Liver (tissue), 9 donors: ENCODE measurements around the gene PPP1R12A. TPM values are rescaled to one million over a fixed set of nuclear protein-coding genes. Genes with fewer than 3 reads are reported as not detected.

ENCODE experiments used
- DNase-seq: peaks from one replicate; pipeline ENCODE4 v3.0.0-alpha.2; 2017; ENCODE audit warnings: low spot score
- H3K27ac ChIP-seq, 2 donors: one replicate each; pipeline ENCODE4 v1.7.0; 2013; ENCODE audit warnings: inconsistent platforms in 2 of 2, low read length in 2 of 2, control low read depth in 1 of 2, low read depth in 1 of 2, mild to moderate bottlenecking in 1 of 2
- H3K27me3 ChIP-seq, 4 donors: one replicate each; pipeline versions ENCODE4 v1.6.1 to v1.7.0; 2013; ENCODE audit warnings: low read length in 3 of 4, inconsistent platforms in 1 of 4, mild to moderate bottlenecking in 1 of 4, moderate library complexity in 1 of 4; ENCODE audit not compliant: control insufficient read depth in 4 of 4, insufficient read depth in 4 of 4
- H3K36me3 ChIP-seq, 4 donors: one replicate each; pipeline versions ENCODE4 v1.6.1 to v1.7.0; 2013; ENCODE audit warnings: low read length in 3 of 4, mild to moderate bottlenecking in 3 of 4, low read depth in 1 of 4, moderate library complexity in 1 of 4; ENCODE audit not compliant: control insufficient read depth in 4 of 4, insufficient read depth in 3 of 4
- H3K4me1 ChIP-seq, 4 donors: one replicate each; pipeline versions ENCODE4 v1.6.1 to v1.7.0; 2013; ENCODE audit warnings: low read length in 3 of 4, mild to moderate bottlenecking in 3 of 4, moderate library complexity in 1 of 4; ENCODE audit not compliant: control insufficient read depth in 4 of 4, insufficient read depth in 4 of 4
- H3K4me3 ChIP-seq, 3 donors: one replicate each; pipeline versions ENCODE4 v1.6.1 to v1.7.0; 2013; ENCODE audit warnings: low read length in 3 of 3, control low read depth in 1 of 3, low read depth in 1 of 3, mild to moderate bottlenecking in 1 of 3
- H3K9ac ChIP-seq, 2 donors: one replicate each; pipeline ENCODE4 v1.7.0; 2013; ENCODE audit warnings: low read length in 2 of 2, mild to moderate bottlenecking in 2 of 2, moderate library complexity in 2 of 2, control low read depth in 1 of 2, low read depth in 1 of 2
- H3K9me3 ChIP-seq, 4 donors: one replicate each; pipeline versions ENCODE4 v1.6.1 to v1.7.0; 2013; ENCODE audit warnings: low read length in 3 of 4; ENCODE audit not compliant: control insufficient read depth in 4 of 4
- ATF3 ChIP-seq: IDR thresholded peaks from 2 replicates; pipeline ENCODE4 v1.6.1; 2016; ENCODE audit warnings: antibody characterized with exemption
- CTCF ChIP-seq: fragments of 150-350 bp; IDR thresholded peaks from 2 replicates; pipeline ENCODE4 v1.5.1; 2017; ENCODE audit warnings: improper control_type of control experiment, low read depth, low read length; ENCODE audit not compliant: missing input control
- EGR1 ChIP-seq, 2 donors: IDR thresholded peaks; 2 replicates each; pipeline ENCODE4 v1.6.1; 2016 to 2018; ENCODE audit warnings: antibody characterized with exemption in 2 of 2, low read depth in 2 of 2
- FOXA1 ChIP-seq: IDR thresholded peaks from 2 replicates; pipeline ENCODE4 v1.6.1; 2016; ENCODE audit warnings: antibody characterized with exemption
- FOXA2 ChIP-seq: IDR thresholded peaks from 2 replicates; pipeline ENCODE4 v1.6.1; 2016; ENCODE audit warnings: antibody characterized with exemption
- GABPA ChIP-seq, 2 donors: IDR thresholded peaks in 1 of 2; conservative IDR thresholded peaks in 1 of 2; 2 replicates each; pipeline ENCODE4 v1.6.1; 2016; ENCODE audit warnings: antibody characterized with exemption in 2 of 2, mild to moderate bottlenecking in 1 of 2, moderate library complexity in 1 of 2
- HNF4A ChIP-seq, 2 donors: conservative IDR thresholded peaks; 2 replicates each; pipeline ENCODE4 v1.6.1; 2016; ENCODE audit warnings: antibody characterized with exemption in 2 of 2, mild to moderate bottlenecking in 2 of 2
- HNF4G ChIP-seq: IDR thresholded peaks from 2 replicates; pipeline ENCODE4 v1.6.1; 2016; ENCODE audit warnings: antibody characterized with exemption
- JUND ChIP-seq, 2 donors: IDR thresholded peaks; 2 replicates each; pipeline ENCODE4 v1.6.1; 2016; ENCODE audit warnings: antibody characterized with exemption in 2 of 2
- MAX ChIP-seq: IDR thresholded peaks from 2 replicates; pipeline ENCODE4 v1.6.1; 2016; ENCODE audit warnings: antibody characterized with exemption
- NR2F2 ChIP-seq: IDR thresholded peaks from 2 replicates; pipeline ENCODE4 v1.6.1; 2016; ENCODE audit warnings: antibody characterized with exemption
- RAD21 ChIP-seq, 2 donors: IDR thresholded peaks; 2 replicates each; pipeline ENCODE4 v1.6.1; 2016; ENCODE audit warnings: antibody characterized with exemption in 2 of 2, mild to moderate bottlenecking in 2 of 2
- RXRA ChIP-seq, 2 donors: IDR thresholded peaks; 2 replicates each; pipeline ENCODE4 v1.6.1; 2017 to 2018; ENCODE audit warnings: antibody characterized with exemption in 2 of 2, mild to moderate bottlenecking in 1 of 2
- SP1 ChIP-seq: IDR thresholded peaks from 2 replicates; pipeline ENCODE4 v1.6.1; 2018; ENCODE audit warnings: antibody characterized with exemption, mild to moderate bottlenecking
- TAF1 ChIP-seq: conservative IDR thresholded peaks from 2 replicates; pipeline ENCODE4 v1.6.1; 2016; ENCODE audit warnings: antibody characterized with exemption, mild to moderate bottlenecking
- YY1 ChIP-seq: IDR thresholded peaks from 2 replicates; pipeline ENCODE4 v1.6.1; 2016; ENCODE audit warnings: antibody characterized with exemption, mild to moderate bottlenecking
- WGBS: extraction: QIAGEN DNeasy Blood & Tissue Kit; methylation state at CpG from one replicate; pipeline ENCODE4 v1.1.7; 2013; 5-methylcytosine and 5-hydroxymethylcytosine counted together
- polyA plus RNA-seq, 2 donors: library from polyadenylated mRNA; stranded (reverse) in 1 of 2; unstranded in 1 of 2; fragments of 200-250 nt in 1 of 2; fragments of >200 nt in 1 of 2; fragmentation: Nextera tagmentation in 1 of 2; extraction: Ambion mirVana in 1 of 2; gene quantifications; one replicate each; pipeline versions ENCODE4 v1.2.1 to v1.2.3, GENCODE V29; 2013 to 2015
- total RNA-seq, 2 donors: library from RNA; depleted of rRNA; stranded (reverse); fragments of >200 nt; gene quantifications; one replicate each; pipeline ENCODE4 v1.2.3, GENCODE V29; 2014
- TF ChIP-seq, protein P1 (sequence below): IDR thresholded peaks from 2 replicates; pipeline ENCODE4 v1.6.1; 2016; ENCODE audit warnings: antibody characterized with exemption
- donor health status: healthy.
- donor health status: healthy.
- donor health status: healthy.
- donor health status: healthy.
- donor health status: healthy.

PPP1R12A gene
- total and polyA plus RNA-seq, 4 donors, result 5.1 to 41.6 (median 27.8) TPM

DNA sequence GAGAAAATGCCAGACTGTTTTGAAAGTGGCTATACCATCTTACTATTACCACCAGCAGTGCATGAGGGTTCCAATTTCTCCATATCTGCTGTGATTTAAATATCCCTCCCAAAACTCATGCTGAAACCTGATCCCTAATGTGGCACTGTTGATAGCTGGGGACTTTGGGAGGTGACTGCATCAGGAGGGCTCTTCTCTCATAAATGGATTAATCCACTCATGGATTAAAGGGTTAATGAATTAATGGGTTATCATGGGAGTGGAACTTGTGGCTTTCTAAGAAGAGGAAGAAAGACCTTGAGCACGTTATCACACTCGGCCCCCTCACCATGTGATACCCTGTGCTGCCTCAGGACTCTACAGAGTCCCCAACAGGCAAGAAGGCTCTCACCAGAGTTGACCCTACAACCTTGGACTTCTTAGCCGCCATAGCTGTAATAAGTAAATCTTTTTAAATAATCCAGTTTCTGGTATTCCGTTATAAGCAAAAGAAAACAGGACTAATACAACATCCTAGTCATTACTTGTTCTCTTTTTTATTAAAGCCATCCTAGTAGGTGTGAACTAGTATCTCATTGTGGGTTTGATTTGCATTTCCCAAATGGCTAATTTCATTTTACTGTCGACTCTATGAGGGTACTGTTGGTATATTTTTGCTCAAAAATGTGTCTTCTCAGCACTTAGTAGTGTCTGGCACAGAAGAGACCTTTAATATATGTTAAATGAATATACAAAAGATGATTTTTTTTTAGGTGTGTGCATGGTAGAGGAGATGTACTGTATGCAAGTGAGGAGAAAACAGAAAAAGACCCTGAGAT lies 14.3 kb downstream of the PPP1R12A start:
- TF ChIP-seq RAD21 (IDR thresholded peaks at IDR 0.05) (no peak), GABPA (IDR thresholded peaks at IDR 0.05 in 1 of 2, conservative IDR thresholded peaks at IDR 0.05 in 1 of 2) (no peak), CTCF (no peak), NR2F2 (no peak), HNF4A (conservative IDR thresholded peaks at IDR 0.05) (no peak), RXRA (IDR thresholded peaks at IDR 0.05) (no peak), MAX (no peak), EGR1 (IDR thresholded peaks at IDR 0.05; ENCODE audit: low read depth in 2 of 2) (no peak), TAF1 (no peak), SP1 (no peak), FOXA2 (no peak), HNF4G (no peak), FOXA1 (no peak), JUND (IDR thresholded peaks at IDR 0.05) (no peak), ATF3 (no peak)
- TF ChIP-seq, protein P1, sequence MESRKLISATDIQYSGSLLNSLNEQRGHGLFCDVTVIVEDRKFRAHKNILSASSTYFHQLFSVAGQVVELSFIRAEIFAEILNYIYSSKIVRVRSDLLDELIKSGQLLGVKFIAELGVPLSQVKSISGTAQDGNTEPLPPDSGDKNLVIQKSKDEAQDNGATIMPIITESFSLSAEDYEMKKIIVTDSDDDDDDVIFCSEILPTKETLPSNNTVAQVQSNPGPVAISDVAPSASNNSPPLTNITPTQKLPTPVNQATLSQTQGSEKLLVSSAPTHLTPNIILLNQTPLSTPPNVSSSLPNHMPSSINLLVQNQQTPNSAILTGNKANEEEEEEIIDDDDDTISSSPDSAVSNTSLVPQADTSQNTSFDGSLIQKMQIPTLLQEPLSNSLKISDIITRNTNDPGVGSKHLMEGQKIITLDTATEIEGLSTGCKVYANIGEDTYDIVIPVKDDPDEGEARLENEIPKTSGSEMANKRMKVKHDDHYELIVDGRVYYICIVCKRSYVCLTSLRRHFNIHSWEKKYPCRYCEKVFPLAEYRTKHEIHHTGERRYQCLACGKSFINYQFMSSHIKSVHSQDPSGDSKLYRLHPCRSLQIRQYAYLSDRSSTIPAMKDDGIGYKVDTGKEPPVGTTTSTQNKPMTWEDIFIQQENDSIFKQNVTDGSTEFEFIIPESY, result no peak
- Histone ChIP-seq H3K27ac (no peak overlapping the region), H3K9me3 (no peaks in the 10 kb centered on the region), H3K4me3 (no peak overlapping the region), H3K9ac (no peak overlapping the region), H3K27me3 (no peaks in the 10 kb centered on the region), H3K36me3 (no peaks in the 10 kb centered on the region), H3K4me1 (no peaks in the 10 kb centered on the region)
- 86% methylated on average over 5 of the region's 5 CpGs for WGBS
- no peak for DNase-seq

DNA sequence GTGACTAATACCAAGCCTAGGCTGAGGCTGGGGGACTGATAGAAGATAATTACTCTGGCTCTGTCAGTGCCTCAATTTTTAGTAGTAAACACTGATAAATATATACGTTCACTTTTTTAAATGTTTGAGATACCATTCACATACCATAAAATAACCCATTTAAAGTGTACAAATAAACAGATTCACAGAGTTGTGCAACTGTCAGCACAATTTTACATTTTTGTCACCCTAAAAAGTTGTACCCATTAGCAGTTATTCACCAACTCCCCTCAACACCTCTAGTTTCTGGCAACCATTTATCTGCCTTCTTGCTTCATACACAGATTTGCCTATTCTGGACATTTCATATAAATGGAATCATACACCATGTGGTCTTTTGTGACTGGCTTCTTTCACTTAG lies 15.1 kb downstream of the PPP1R12A start:
- Histone ChIP-seq H3K4me3 (no peak overlapping the region), H3K4me1 (peaks cover 0 to 1% (median 0%) of the 10 kb centered on the region in 4 donors), H3K27ac (no peak overlapping the region), H3K9ac (no peak overlapping the region), H3K27me3 (no peaks in the 10 kb centered on the region), H3K36me3 (no peaks in the 10 kb centered on the region), H3K9me3 (no peaks in the 10 kb centered on the region)
- WGBS, result 82% methylated on average over 1 of the region's 1 CpG
- no peak for DNase-seq
- TF ChIP-seq GABPA (IDR thresholded peaks at IDR 0.05 in 1 of 2, conservative IDR thresholded peaks at IDR 0.05 in 1 of 2) (no peak), CTCF (no peak), JUND (IDR thresholded peaks at IDR 0.05) (no peak), ATF3 (no peak), YY1 (no peak), EGR1 (IDR thresholded peaks at IDR 0.05; ENCODE audit: low read depth in 2 of 2) (no peak), RAD21 (IDR thresholded peaks at IDR 0.05) (no peak), TAF1 (no peak), RXRA (IDR thresholded peaks at IDR 0.05) (no peak), HNF4G (no peak), MAX (no peak)
- TF ChIP-seq, protein P1, result no peak
